ENCODE results near the gene WNT9A. TPM values are rescaled to one million over a fixed set of nuclear protein-coding genes. Genes with fewer than 3 reads are reported as not detected.

The WNT9A gene
- total RNA-seq, 1 experiment from 2014 or later = not detected

- intact Hi-C loops (cut with micrococcal nuclease; ENCODE audit: unreplicated experiment) = no loop called here
- no peaks in the 10 kb centered on the region for H3K27me3 ChIP-seq (replicated peaks; ENCODE audit: insufficient read depth, low read depth, low read length, poor library complexity)
- POLR2A ChIA-PET (ENCODE audit: low non-redundant PET) = no interaction called here
- H3K4me1 ChIP-seq (ENCODE audit: insufficient read depth, low read length, poor library complexity, severe bottlenecking) = no peaks in the 10 kb centered on the region
- BruUV-seq (replicated peaks) = no TSS peak
- no peak overlapping the region for H3K4me3 ChIP-seq (ENCODE audit: low read depth, low read length, poor library complexity, severe bottlenecking)
- CTCF ChIA-PET = no interaction called here
- H3K36me3 ChIP-seq (ENCODE audit: insufficient read depth, low read length, poor library complexity, severe bottlenecking) = no peaks in the 10 kb centered on the region
- DNase-seq (ENCODE audit: low spot score) = no peak
- no peak overlapping the region for H3K27ac ChIP-seq (ENCODE audit: low read depth, low read length, poor library complexity, severe bottlenecking)
- no peaks in the 10 kb centered on the region for H3K9me3 ChIP-seq (ENCODE audit: low read depth, low read length, poor library complexity, severe bottlenecking)
- no peak for TF ChIP-seq CTCF (conservative IDR thresholded peaks at IDR 0.05; ENCODE audit: low read depth, low read length)
Measured at GRCh38 chr1:227924833-227925574, 22.7 kb downstream of the WNT9A start.

- no peaks in the 10 kb centered on the region for H3K36me3 ChIP-seq (ENCODE audit: insufficient read depth, low read length, poor library complexity, severe bottlenecking)
- H3K4me3 ChIP-seq (ENCODE audit: low read depth, low read length, poor library complexity, severe bottlenecking) = no peak overlapping the region
- no peaks in the 10 kb centered on the region for H3K27me3 ChIP-seq (replicated peaks; ENCODE audit: insufficient read depth, low read depth, low read length, poor library complexity)
- H3K4me1 ChIP-seq (ENCODE audit: insufficient read depth, low read length, poor library complexity, severe bottlenecking) = no peaks in the 10 kb centered on the region
- TF ChIP-seq CTCF (conservative IDR thresholded peaks at IDR 0.05; ENCODE audit: low read depth, low read length) (no peak), EZH2 (IDR thresholded peaks at IDR 0.05; ENCODE audit: borderline replicate concordance, low read depth, low read length, poor library complexity, severe bottlenecking) (no peak)
- H3K27ac ChIP-seq (ENCODE audit: low read depth, low read length, poor library complexity, severe bottlenecking) = no peak overlapping the region
- no TSS peak for BruUV-seq (replicated peaks)
- H3K9me3 ChIP-seq (ENCODE audit: low read depth, low read length, poor library complexity, severe bottlenecking) = no peaks in the 10 kb centered on the region
- no peak for DNase-seq (ENCODE audit: low spot score)
- intact Hi-C loops (cut with micrococcal nuclease; ENCODE audit: unreplicated experiment) = no loop called here
- CTCF ChIA-PET = no interaction called here
- POLR2A ChIA-PET (ENCODE audit: low non-redundant PET) = no interaction called here
Measured at GRCh38 chr1:227924168-227924832, 23.4 kb downstream of the WNT9A start.

DNA sequence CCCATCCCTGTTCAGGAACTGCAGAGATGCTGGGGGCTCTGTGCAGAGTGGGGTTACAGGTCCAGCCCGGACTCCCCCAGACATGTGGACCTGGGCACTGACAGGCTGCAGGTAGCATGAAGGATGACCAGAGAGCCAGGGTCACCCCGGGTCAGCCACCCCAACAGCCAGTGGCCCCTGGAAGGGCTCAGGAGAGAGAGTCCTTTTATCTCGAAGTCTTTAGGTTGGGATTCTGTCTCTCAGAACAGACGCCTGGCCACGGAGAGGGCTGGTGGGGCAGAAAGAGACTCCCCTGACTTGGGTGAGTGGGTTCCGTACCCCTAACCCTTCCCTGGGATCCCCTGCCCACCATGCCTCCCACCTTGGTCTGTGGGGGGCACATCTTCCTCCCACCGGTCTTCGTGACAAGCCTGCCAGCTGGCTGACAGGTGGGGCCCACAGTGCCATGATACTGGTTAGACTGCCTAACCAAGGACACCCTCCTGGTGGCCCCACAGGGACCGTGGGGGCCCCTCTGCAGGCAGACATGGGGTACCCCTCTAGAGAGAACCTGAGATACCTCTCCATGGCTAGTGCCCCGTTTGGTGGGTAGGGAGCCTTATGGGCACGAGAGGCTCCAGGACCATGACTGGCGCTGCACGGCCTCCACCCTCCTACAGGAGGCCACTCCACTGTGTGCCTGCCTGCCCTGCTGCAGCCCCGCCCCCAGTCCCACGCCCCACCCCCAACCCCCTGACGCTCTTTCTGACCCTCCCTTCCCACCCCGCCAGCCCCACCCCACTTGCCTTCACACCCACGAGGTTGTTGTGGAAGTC is 24.2 kb downstream of the WNT9A start:
- intact Hi-C loops (cut with micrococcal nuclease; ENCODE audit: unreplicated experiment) = no loop called here
- Histone ChIP-seq H3K27ac (ENCODE audit: low read depth, low read length, poor library complexity, severe bottlenecking) (no peak overlapping the region), H3K4me3 (ENCODE audit: low read depth, low read length, poor library complexity, severe bottlenecking) (no peak overlapping the region), H3K36me3 (ENCODE audit: insufficient read depth, low read length, poor library complexity, severe bottlenecking) (no peaks in the 10 kb centered on the region), H3K4me1 (ENCODE audit: insufficient read depth, low read length, poor library complexity, severe bottlenecking) (no peaks in the 10 kb centered on the region), H3K9me3 (ENCODE audit: low read depth, low read length, poor library complexity, severe bottlenecking) (no peaks in the 10 kb centered on the region), H3K27me3 (replicated peaks; ENCODE audit: insufficient read depth, low read depth, low read length, poor library complexity) (no peaks in the 10 kb centered on the region)
- TF ChIP-seq CTCF (conservative IDR thresholded peaks at IDR 0.05; ENCODE audit: low read depth, low read length) (no peak), EZH2 (IDR thresholded peaks at IDR 0.05; ENCODE audit: borderline replicate concordance, low read depth, low read length, poor library complexity, severe bottlenecking) (no peak)
- BruUV-seq (replicated peaks) = no TSS peak
- no peak for DNase-seq (ENCODE audit: low spot score)
- POLR2A ChIA-PET (ENCODE audit: low non-redundant PET) = no interaction called here
- CTCF ChIA-PET = no interaction called here

Measured in A673 (cell line).